Measurements from ENCODE around the gene NEK4.
"Not testable (repeated sequence)": the region's sequence is repeated elsewhere in the genome, so short reads cannot be mapped to it uniquely, and the experiment has no call there.

NEK4 gene

GRCh38 chr3:52730681-52731080 is 40.1 kb downstream of the NEK4 start:
- DNase-seq, result no peak
- no peak overlapping the region for H3K27ac Mint-ChIP-seq
- peaks cover 3% of the 10 kb centered on the region for H3K27me3 Mint-ChIP-seq (ENCODE audit: low read depth, poor library complexity)
- no peaks in the 10 kb centered on the region for H3K4me1 Mint-ChIP-seq
- TF ChIP-seq, protein P1, sequence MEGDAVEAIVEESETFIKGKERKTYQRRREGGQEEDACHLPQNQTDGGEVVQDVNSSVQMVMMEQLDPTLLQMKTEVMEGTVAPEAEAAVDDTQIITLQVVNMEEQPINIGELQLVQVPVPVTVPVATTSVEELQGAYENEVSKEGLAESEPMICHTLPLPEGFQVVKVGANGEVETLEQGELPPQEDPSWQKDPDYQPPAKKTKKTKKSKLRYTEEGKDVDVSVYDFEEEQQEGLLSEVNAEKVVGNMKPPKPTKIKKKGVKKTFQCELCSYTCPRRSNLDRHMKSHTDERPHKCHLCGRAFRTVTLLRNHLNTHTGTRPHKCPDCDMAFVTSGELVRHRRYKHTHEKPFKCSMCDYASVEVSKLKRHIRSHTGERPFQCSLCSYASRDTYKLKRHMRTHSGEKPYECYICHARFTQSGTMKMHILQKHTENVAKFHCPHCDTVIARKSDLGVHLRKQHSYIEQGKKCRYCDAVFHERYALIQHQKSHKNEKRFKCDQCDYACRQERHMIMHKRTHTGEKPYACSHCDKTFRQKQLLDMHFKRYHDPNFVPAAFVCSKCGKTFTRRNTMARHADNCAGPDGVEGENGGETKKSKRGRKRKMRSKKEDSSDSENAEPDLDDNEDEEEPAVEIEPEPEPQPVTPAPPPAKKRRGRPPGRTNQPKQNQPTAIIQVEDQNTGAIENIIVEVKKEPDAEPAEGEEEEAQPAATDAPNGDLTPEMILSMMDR (IDR thresholded peaks at IDR 0.05), result no peak
- H3K36me3 Mint-ChIP-seq (ENCODE audit: low read depth), result peaks cover 97% of the 10 kb centered on the region
- H3K9me3 Mint-ChIP-seq, result peaks cover 70% of the 10 kb centered on the region
- H3K4me3 Mint-ChIP-seq, result no peak overlapping the region

DNA sequence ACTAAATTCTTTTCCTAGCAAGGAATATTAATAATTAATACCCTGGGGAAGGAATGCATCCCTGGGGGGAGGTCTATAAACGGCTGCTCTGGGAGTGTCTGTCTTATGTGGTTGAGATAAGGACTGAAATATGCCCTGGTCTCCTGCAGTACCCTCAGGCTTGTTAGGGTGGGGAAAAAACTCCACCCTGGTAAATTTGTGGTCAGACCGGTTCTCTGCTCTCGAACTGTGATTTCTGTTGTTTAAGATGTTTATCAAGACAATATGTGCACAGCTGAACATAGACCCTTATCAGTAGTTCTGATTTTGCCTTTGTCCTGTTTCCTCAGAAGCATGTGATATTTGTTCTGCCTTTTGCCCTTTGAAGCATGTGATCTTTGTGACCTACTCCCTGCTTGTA is 42.0 kb downstream of the NEK4 start:
- Mint-ChIP-seq H3K9me3 (peaks cover 72% of the 10 kb centered on the region), H3K36me3 (ENCODE audit: low read depth) (peaks cover 93% of the 10 kb centered on the region)
- H3K27ac Mint-ChIP-seq; H3K27me3 Mint-ChIP-seq (ENCODE audit: low read depth, poor library complexity); H3K4me3 Mint-ChIP-seq; H3K4me1 Mint-ChIP-seq; DNase-seq: not testable (repeated sequence)

DNA sequence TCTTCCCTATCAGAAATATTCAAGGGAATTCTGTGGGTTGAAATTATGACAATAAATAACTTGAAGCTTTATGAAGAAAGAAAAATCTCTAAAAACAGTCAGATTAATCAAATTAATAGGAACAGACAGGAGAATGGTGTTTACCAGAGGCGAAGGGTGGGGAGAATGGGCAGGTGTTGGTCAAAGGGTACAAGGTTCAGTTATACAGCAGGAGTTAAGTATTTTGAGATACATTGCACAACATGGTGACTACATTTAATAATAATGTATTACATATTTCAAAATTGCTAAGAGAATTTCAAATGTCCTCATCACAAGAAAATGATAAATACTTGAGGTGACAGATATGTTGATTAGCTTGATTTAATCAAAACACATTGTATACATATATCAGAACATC is 46.2 kb downstream of the NEK4 start:
- no peaks in the 10 kb centered on the region for H3K4me1 Mint-ChIP-seq
- peaks cover 60% of the 10 kb centered on the region for H3K9me3 Mint-ChIP-seq
- no peak overlapping the region for H3K4me3 Mint-ChIP-seq
- H3K27ac Mint-ChIP-seq, result no peak overlapping the region
- no peaks in the 10 kb centered on the region for H3K27me3 Mint-ChIP-seq (ENCODE audit: low read depth, poor library complexity)
- TF ChIP-seq, protein P1 (IDR thresholded peaks at IDR 0.05), result no peak
- no peak for DNase-seq
- peaks cover 92% of the 10 kb centered on the region for H3K36me3 Mint-ChIP-seq (ENCODE audit: low read depth)

GRCh38 chr3:52723935-52724334 is 46.8 kb downstream of the NEK4 start:
- DNase-seq, result no peak
- Mint-ChIP-seq H3K27ac (no peak overlapping the region), H3K4me1 (no peaks in the 10 kb centered on the region), H3K36me3 (ENCODE audit: low read depth) (peaks cover 92% of the 10 kb centered on the region), H3K9me3 (peaks cover 60% of the 10 kb centered on the region), H3K27me3 (ENCODE audit: low read depth, poor library complexity) (no peaks in the 10 kb centered on the region), H3K4me3 (no peak overlapping the region)
- TF ChIP-seq, protein P1 (IDR thresholded peaks at IDR 0.05), result no peak

DNA sequence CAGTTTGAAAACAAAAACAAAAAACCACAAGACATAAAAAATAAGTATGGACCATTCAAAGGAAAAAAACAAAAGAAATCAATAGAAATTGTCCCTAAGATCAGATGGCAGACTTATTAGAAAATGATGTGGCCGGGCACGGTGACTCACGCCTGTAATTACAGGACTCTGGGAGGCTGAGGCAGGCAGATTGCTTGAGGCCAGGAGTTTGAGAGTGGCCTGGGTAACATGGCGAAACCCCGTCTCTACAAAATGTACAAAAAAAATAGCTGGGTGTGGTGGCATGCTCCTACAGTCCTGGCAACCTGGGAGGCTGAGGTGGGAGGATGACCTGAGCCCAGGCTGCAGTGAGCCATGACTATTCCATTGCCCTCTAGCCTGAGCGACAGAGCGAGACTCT is 48.2 kb downstream of the NEK4 start:
- Mint-ChIP-seq H3K27ac (no peak overlapping the region), H3K36me3 (ENCODE audit: low read depth) (peaks cover 85% of the 10 kb centered on the region), H3K27me3 (ENCODE audit: low read depth, poor library complexity) (no peaks in the 10 kb centered on the region), H3K4me1 (no peaks in the 10 kb centered on the region), H3K9me3 (peaks cover 47% of the 10 kb centered on the region), H3K4me3 (no peak overlapping the region)
- no peak for DNase-seq
- TF ChIP-seq, protein P1 (IDR thresholded peaks at IDR 0.05), result no peak

GRCh38 chr3:52721730-52722008 is 49.1 kb downstream of the NEK4 start:
- no peak overlapping the region for H3K27ac Mint-ChIP-seq
- H3K4me3 Mint-ChIP-seq, result no peak overlapping the region
- H3K9me3 Mint-ChIP-seq, result peaks cover 41% of the 10 kb centered on the region
- no peaks in the 10 kb centered on the region for H3K4me1 Mint-ChIP-seq
- H3K27me3 Mint-ChIP-seq (ENCODE audit: low read depth, poor library complexity), result no peaks in the 10 kb centered on the region
- TF ChIP-seq, protein P1 (IDR thresholded peaks at IDR 0.05), result no peak
- no peak for DNase-seq
- peaks cover 77% of the 10 kb centered on the region for H3K36me3 Mint-ChIP-seq (ENCODE audit: low read depth)

Measured in nephron progenitor cell (in vitro differentiated cells).